Neural progenitor cell (in vitro differentiated cells): ENCODE results near the gene MARCO.

Source experiments
- EZH2 ChIP-seq: fragments of 200-600 bp; sonication (generic); IDR thresholded peaks from 2 replicates; pipeline ENCODE4 v1.6.1; 2017; ENCODE audit warnings: antibody characterized with exemption, mild to moderate bottlenecking, moderate library complexity
- EZH2phosphoT487 ChIP-seq: fragments of 200-600 bp; sonication (generic); IDR thresholded peaks from 2 replicates; pipeline ENCODE4 v1.6.1; 2017; ENCODE audit warnings: antibody characterized with exemption
- TF ChIP-seq, protein P1 (sequence below): fragments of 200-600 bp; sonication (generic); IDR thresholded peaks from 2 replicates; pipeline ENCODE4 v1.5.1; 2017; ENCODE audit warnings: antibody characterized with exemption, mild to moderate bottlenecking

DNA sequence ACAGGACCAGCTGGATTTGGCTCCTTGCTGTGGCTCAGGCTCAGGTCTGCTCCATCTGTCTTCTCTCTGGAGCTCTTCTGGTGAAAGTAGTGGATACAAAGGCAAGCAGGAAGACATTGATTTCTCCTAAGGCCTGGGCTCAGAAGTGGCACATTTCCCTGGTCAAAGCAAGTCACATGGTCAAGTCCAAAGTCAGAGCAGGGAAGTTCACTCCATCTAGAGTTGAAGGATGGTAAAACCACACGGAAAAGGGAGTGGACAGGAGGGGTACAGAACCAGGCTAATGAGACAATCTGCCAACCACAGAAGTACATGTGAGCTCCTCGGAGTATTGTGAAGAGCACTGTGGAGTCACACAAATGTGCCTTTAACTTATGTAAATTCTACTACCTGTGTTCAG is 66.1 kb downstream of the MARCO start:
- TF ChIP-seq, protein P1, sequence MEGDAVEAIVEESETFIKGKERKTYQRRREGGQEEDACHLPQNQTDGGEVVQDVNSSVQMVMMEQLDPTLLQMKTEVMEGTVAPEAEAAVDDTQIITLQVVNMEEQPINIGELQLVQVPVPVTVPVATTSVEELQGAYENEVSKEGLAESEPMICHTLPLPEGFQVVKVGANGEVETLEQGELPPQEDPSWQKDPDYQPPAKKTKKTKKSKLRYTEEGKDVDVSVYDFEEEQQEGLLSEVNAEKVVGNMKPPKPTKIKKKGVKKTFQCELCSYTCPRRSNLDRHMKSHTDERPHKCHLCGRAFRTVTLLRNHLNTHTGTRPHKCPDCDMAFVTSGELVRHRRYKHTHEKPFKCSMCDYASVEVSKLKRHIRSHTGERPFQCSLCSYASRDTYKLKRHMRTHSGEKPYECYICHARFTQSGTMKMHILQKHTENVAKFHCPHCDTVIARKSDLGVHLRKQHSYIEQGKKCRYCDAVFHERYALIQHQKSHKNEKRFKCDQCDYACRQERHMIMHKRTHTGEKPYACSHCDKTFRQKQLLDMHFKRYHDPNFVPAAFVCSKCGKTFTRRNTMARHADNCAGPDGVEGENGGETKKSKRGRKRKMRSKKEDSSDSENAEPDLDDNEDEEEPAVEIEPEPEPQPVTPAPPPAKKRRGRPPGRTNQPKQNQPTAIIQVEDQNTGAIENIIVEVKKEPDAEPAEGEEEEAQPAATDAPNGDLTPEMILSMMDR: no peak
- TF ChIP-seq EZH2: no peak
- TF ChIP-seq EZH2phosphoT487: no peak
